ENCODE results near the gene CR2.

The CR2 gene

GRCh38 chr1:207454046-207454964, at the start of gene CR2:
Gene CR2 (plus strand): TSS chr1:207454328. CDS start chr1:207454419, 91 bp downstream.
- peak; percentile 59 for DNase-seq (ENCODE audit: low read depth)
- no peak for TF ChIP-seq CTCF (IDR thresholded peaks at IDR 0.05; ENCODE audit: insufficient read depth, low read depth, low read length, missing control alignments)
- peak within 1 kb of the TSS; percentile 30 for H3K4me3 ChIP-seq (ENCODE audit: low read length)

GRCh38 chr1:207404849-207405525, 49.1 kb upstream of the CR2 start:
- TF ChIP-seq CTCF (IDR thresholded peaks at IDR 0.05; ENCODE audit: insufficient read depth, low read depth, low read length, missing control alignments), result peak; percentile 73
- peak; percentile 78 for DNase-seq (ENCODE audit: low read depth)

GRCh38 chr1:207405814-207406213, 48.3 kb upstream of the CR2 start:
- no peak for DNase-seq (ENCODE audit: low read depth)
- TF ChIP-seq CTCF (IDR thresholded peaks at IDR 0.05; ENCODE audit: insufficient read depth, low read depth, low read length, missing control alignments), result no peak

More at GRCh38 chr1:207404849-207405525, 49.1 kb upstream of the CR2 start:
- H3K4me3 ChIP-seq (ENCODE audit: low read length), result no peak overlapping the region

GRCh38 chr1:207407655-207408260, 46.4 kb upstream of the CR2 start:
- DNase-seq (ENCODE audit: low read depth), result peak; percentile 81
- TF ChIP-seq CTCF (IDR thresholded peaks at IDR 0.05; ENCODE audit: insufficient read depth, low read depth, low read length, missing control alignments), result no peak

More at GRCh38 chr1:207405814-207406213, 48.3 kb upstream of the CR2 start:
- H3K4me3 ChIP-seq (ENCODE audit: low read length), result no peak overlapping the region

GRCh38 chr1:207412845-207413244, 41.3 kb upstream of the CR2 start:
- no peak overlapping the region for H3K4me3 ChIP-seq (ENCODE audit: low read length)
- DNase-seq (ENCODE audit: low read depth), result no peak
- TF ChIP-seq CTCF (IDR thresholded peaks at IDR 0.05; ENCODE audit: insufficient read depth, low read depth, low read length, missing control alignments), result no peak

More at GRCh38 chr1:207407655-207408260, 46.4 kb upstream of the CR2 start:
- H3K4me3 ChIP-seq (ENCODE audit: low read length), result no peak overlapping the region

- DNase-seq (ENCODE audit: low read depth), result no peak
- H3K4me3 ChIP-seq (ENCODE audit: low read length), result no peak overlapping the region
- TF ChIP-seq CTCF (IDR thresholded peaks at IDR 0.05; ENCODE audit: insufficient read depth, low read depth, low read length, missing control alignments), result no peak
Measured at GRCh38 chr1:207414606-207415108, 39.5 kb upstream of the CR2 start.
